Stimulated activated CD4-positive, alpha-beta T cell treated with anti-CD3 and anti-CD28 coated beads, Interleukin-4, amount 100 ng/mL, for 1 hour (primary cell): Measurements from ENCODE around the gene SLC4A7.
"Not testable (repeated sequence)": the region's sequence is repeated elsewhere in the genome, so short reads cannot be mapped to it uniquely, and the experiment has no call there.

ENCODE experiments used
- DNase-seq: peaks from one replicate; pipeline ENCODE4 v3.0.0-alpha.2; 2020

SLC4A7 gene

DNA sequence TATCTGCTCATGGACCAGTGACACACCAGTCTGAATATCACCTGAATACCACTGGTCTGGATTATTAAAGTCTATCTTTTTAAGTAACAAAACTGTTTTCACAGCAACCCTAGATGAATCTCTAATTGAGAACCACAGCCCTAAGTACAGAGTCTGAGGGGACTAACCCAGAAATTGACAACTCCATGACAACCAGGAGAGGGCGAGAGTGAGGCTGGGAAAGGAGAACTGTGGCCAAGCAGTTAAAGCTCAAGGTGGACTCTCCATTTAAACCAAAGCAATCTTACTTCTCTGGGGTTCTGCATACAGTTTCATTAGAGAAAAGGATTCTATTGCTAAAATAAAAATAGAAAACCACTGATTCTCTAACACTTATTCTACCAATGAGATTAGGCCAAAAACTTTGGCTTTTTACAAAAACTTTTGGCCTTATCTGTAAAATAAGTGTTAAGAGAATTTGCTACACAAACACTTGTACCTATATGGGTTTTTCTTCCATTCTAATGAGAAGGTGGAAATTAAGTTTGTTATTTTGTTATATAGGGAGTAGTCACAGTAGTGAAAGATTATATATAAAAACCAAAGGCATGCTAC, 126.4 kb downstream of the SLC4A7 start:
- peak; percentile 33 for DNase-seq

DNA sequence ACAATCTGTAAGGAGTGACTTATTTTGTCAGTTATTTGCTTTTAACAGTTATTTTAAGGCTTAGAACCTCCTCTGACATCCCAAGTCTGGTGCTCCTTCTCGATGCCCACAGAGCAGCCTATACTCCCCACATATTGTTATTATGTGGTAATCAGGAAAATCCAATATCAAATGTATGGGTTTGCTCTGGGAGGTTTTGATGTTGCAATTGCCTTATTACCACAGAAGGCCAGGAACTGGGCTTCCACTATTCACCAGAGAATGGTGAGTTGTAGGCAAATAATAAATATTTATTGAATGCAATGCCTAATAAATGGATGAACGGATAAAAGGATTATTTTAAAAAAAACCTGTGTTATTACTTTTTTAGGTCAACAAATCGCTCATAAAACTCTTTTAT, 127.2 kb downstream of the SLC4A7 start:
- no peak for DNase-seq

DNA sequence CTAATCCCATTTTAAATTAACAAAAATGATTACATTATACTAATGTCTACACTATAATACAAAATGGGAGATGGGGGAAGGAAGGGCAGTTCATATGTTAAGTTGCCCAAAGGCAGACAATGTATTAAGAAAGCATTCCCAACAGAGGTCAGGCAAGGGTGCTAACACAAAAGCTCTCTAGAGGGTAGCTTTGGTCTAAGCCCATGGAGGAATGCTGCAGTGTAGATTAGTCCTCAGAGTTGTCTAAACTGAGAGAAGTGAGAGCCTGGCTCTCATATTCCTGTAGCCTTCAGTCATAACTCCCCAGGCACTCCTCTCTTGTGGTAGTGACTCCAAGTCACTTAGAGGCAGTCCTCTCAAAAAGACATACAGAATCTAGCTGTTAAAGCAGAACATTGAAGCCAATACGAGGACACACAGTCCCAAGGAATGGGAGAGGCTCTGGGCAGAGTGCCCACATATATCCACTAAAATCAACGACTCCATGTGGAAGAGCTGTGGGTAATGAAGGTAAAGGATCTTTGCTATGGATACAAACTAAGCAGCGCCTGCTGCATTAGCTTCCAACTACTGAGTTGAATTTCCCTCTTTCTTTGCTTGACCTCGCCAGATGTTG, 129.5 kb downstream of the SLC4A7 start:
- DNase-seq = no peak

DNA sequence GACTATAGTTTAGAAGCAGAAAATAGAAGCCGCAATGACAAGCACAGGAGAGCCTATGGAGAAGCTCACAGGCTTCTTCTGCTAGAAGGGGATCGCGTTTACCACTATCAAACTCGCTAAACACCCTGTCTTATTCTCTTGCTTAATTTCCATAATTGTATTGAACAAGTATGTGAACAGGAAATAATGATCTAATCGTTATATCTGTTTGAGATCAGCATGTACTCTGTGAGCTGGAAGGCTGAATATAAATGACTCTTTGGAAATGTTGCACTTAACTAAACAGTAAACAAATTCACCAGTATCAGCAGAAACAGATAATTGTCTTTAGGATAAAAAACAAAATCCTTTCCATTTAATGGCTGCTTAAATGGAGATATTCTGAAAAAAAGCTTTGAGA, 130.0 kb downstream of the SLC4A7 start:
- DNase-seq = no peak

DNA sequence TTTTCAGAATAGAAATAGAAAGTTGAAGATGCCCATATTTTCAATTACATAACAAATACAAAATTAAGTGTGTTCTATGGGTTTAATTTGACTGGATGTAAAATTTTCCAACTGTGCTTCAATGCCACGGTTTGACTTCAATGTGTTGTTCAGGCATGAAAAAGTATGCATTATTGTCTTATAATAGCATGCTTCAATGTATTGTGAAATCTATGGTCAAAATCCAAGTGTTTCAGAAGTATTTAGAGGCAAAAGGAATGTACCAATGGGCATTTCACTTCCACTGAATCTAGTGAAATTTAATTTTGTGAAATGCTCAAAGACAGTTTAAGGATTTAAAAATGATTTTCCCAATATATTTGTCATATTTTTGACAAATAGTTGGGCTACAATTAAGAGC, 131.0 kb downstream of the SLC4A7 start:
- DNase-seq = no peak

DNA sequence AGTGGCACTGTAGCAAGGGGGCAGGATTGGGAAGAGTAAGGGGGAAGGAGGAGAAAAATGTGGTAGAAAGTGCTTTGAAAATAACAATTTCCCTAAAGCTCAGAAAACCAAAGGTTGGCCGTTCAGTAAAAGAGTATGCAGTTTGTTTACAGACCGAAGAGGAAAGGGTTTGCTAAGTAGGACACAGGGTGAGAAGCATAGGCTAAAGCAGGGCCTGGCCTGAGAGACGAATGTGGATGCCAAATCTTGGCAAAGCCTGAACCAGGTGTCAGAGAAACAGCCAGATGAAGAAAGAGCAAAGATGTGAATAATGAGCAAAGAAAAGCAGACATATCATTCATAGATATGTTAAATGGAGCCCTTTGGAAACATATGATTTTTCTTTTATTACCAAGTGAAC, 132.1 kb downstream of the SLC4A7 start:
- no peak for DNase-seq

DNA sequence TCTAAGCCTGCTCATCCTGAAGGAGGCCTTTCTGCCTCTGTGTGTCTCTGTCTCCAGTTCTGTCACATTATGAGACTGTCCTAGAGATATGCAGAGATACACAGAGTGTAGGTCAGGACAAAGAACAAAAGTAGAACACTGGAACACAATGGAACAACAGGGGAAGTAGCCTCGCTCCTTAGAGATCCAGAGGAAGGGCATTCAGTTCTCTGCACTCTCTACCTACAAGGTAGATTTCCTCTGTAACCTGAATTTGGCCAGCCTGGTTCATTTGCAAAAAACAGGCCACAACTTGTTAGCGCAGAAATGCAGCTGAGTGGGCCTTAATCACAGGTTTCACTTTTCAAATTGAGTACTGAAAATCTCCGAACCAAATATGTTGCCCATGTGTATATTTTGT, 134.4 kb downstream of the SLC4A7 start:
- DNase-seq = no peak

DNA sequence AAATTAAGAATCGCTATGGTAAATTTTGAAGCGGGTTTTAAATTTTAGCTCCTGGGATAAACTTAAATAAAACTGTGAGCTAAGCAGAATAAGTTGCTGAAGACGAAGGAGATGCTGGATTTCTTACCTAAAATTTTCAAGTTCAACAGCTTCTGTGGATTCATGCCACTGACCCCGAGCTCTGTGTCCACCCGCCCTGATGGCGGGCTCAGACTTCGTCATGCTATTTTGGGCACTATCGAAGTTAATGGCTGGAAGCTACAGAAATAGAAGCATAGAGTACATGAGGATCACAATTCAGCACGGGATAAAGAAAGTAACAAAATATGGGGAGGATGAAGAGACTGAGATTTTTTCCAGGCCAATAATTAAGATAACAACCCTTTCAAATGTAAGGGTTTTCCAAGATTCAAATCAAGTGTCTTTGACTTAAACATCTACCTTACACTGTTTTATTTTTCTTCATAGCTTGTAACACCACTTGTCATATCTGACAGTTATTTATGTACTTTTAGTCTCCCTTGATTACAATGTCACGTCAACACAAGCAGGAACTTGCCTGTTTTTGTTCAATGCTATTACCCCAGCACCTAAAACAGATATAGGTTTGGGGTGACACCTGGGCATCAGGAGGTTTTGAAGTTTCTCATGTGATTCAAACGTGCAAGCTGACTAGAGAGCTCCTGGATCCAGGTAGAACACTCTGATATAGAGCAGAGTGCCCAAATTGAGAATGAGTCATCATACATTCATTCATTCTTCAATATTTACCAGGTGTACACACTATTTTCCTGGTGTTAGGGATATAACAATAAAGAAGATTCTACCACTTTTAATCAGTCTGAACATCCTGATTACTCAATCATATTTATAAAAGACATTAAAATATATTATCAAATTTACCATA, 138.0 kb downstream of the SLC4A7 start:
- no peak for DNase-seq

DNA sequence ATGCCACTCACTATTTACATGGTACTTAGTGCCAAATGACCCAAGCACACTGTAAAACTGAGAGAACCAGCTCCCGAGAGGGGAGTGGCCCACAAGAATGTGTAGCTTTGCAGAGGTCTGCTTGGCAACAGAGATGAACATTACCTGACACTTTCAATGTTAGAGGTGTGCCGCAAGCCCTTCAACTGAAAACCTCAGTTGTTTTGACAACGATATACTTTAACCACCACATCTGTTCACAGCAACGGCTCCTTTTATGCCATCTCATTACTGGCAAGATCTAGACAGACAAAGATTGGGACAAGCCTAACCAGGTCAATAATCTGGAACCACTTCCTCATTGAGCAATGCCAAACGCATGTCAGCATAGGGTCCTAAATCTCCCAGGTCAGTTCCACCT, 138.7 kb downstream of the SLC4A7 start:
- no peak for DNase-seq

DNA sequence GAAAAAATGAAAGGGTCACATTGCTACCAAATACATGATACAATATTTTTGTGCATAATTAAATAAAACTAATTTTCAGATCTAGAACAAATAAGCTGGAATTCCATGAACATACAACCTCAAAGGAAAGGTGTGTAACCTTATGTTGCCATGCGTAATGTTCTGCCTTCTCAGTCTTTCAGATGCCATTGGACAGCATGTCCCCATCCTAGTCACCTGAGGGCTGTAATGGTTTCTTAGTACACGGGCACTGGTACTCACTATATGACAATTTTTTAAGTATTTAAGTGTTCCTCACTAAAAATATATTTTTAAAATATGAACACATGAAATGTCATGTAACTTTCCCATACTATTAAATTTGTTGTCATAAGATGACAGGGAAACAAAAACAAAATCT, 139.1 kb downstream of the SLC4A7 start:
- no peak for DNase-seq

DNA sequence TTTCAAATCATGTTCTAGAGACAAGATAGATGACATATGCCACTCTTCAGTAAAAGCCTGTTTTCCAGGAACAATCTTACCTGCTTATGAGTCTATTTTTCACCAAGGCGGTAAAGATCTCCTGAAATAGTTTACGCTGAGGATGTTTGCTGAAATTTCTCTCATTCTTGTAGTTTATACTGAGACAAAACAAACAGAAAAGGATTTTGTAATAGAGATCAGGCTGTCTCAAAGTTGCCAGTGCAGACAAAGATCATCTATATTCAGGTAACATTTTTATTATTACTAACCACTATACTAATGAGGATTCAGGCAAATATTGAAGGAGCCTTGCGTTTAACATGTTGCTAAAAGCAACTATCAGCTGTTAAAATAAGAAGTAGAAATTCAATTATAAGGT, 140.0 kb downstream of the SLC4A7 start:
- no peak for DNase-seq

DNA sequence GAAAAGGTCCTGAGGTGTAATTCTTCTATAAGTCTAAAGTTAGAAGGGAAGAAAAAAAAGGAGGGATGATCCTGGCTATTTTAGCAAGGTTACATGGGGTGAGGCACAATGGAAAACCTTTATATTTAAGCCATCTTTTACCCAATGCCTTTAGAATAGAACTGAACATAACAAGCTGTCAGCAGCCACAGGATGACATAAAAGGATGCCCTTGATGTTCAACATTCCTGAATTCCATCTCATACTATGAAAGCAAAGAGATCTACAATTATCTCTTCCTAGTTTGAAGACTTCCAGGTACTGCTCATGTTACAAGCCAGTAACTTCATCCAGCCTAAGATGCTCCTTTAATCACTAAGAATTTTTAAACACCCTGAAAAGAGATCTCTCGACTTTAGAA, 141.9 kb downstream of the SLC4A7 start:
- no peak for DNase-seq

DNA sequence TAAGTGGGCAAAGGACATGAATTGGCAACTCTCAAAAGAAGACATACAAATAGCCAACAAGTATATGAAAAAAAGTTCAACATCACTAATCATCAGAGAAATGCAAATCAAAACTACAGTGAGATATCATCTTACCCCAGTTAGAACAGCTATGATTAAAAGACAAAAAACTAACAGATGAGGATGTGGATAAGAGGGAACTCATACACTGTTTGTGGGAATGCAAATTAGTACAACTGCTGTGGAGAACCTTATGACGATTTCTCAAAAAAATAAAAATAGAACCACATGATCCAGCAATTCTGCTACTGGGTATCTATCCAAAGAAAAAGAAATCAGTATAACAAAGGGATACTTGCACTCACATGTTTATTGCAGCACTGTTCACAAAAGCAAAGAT, 143.7 kb downstream of the SLC4A7 start:
- DNase-seq = no peak

DNA sequence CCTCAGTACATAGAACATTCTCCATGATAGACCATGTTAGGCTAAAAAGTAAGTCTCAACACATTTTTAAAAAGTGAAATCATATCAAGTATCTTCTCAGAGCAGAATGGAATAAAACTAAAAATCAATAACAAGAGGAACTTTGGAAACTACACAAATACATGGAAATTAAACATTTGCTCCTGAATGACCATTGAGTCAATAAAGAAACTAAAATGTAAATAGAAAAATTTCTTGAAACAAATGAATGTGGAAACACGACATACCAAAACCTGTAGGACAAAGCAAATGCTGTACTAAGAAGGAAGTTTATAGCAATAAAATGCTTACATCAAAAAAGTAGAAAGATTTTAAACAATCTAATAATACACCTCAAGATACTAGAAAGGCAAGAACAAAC, 148.6 kb downstream of the SLC4A7 start:
- no peak for DNase-seq

DNA sequence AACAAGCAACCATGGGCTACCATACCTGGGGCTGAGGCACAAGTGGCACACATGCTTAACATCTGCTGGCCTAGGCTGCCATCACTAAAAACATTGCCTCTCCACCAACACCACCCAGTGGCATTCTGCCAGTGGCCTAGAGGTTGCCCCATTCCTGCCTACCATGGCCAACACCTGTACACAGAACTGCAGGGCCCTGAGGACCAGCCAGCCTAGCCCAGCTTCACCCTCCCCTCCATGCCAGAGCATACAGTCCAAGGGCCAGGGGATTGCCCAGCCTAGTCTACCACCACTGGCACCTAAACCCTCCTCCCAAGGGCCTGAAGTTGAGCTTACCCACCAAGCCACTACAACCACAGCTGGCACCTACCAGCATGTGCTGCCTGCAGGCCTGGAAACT, 150.3 kb downstream of the SLC4A7 start:
- DNase-seq = no peak

DNA sequence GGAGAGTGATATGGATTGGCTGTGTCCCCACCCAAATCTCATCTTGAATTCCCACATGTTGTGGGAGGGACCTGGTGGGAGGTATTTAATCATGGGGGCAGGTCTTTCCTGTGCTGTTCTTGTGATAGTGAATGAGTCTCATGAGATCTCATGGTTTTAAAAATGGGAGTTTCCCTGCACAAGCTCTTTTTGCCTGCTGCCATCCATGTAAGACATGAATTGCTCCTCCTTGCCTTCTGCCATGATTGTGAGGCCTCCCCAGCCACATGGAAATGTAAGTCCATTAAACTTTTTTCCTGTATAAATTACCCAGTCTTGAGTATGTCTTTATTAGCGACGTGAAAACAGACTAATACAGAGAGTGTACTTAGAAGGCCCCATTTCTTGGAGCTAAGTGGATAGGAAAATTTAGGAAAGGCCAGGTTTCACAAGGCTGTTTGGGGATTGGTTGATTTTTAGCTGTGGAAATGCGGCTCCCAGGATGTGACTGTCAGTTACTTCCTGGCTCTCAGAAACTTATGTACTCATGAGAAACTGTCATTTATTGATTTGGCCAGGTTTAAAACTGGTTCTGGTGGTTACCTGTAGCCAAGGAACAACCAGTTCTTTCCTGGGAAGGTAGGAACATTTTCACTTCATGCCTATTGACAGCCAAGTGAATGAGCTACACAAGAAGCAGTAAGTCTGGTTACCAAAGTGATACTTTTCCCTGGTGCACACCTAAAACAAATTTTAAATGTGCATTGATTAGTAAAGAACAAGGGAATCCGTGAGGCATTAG, 155.0 kb downstream of the SLC4A7 start:
- not testable (repeated sequence) for DNase-seq

DNA sequence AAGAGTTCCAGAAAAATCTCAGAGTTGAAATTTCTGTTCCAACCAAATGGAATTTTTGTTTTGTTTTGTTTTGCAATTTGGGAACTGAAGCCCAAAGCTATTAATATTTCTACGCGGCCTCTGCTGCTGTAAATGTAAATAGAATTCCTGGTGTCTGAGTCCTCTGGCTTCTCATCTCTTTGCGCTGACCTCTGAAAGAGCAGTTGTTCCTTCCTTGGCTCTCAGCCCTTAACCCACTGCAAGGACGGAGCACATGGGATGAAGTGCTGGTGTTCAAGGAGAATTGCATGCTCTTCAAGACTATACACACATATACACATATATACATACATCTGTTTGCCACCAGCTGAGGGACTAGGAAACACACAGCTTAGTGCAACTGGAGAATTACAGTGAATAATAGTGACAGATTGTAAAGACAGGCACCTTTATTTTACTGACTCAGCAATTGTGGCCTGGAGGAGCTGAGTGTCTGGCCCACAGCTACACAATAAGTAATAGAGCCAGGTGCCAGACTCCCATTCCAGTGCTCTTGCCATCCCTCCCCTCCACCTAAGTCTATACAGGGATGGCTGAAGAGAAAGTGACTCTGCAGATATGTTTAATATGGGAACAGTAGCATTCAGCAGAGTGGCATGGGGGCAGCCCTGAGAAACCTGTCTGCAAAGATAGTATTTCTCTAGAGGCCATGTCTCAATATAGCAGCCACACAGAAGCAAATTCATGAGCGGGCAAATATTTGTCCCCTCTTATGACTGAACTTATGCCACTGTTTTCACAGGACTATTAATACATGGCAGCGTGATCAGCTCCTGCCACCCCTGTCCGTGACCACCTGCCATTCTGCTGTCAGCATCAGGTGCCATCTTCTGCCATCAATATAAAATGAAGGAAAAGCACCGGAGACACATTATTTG, 157.3 kb downstream of the SLC4A7 start:
- no peak for DNase-seq

DNA sequence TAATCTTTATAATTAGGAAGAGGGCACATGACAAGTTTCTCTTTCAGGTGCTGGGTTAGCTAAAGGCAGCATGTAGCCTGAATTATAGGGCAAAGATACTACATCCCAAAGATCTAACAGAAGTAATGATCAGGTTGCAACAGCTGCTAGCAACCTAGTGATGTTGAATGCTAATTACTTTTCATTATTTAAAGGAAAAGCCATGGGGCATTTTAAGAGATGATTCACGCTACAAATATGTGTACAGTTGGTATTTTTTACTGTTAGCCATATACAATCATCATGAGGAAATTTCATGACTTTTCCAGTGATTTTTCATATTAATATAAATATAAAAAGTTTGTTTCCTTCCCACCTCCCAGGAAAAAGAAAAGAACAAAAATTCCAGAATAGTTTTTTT, 158.0 kb downstream of the SLC4A7 start:
- DNase-seq = no peak

DNA sequence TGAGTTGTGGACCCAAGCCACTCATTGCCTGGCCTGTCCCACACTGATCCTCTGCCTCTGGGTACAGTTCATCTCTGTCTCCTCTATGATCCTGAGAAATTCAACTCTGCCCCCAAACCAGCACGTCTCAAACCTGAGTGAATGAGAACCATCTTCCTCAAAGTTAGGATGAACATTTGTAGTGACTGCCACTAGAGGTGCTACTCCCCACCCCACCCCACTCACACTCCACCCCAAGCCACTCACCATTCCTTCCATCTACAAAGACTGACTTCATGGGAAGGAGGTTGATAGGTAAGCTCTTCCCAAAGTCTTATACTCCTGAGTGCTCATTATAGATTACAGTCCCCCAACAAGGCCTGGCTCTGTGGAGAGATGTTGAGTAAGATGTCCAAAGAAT, 158.8 kb downstream of the SLC4A7 start:
- no peak for DNase-seq

DNA sequence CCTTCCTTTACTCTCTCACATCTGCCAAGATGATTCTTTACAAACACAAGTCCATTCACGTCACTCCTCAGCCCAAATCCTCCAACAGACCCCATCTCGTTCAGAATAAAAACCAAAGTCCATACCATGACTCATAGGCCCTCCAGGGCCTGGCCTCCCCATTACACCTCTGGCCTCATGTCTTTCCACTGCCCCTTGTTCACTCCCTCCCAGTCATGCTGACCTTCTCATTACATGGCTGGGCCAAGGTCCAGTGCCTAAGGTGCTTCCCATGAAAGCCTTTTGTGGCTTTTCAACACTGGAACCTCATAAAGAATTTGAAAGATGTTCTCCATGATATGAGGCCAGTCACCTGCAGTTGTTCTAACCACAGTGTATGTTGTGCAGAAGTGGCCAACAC, 159.5 kb downstream of the SLC4A7 start:
- DNase-seq = no peak

DNA sequence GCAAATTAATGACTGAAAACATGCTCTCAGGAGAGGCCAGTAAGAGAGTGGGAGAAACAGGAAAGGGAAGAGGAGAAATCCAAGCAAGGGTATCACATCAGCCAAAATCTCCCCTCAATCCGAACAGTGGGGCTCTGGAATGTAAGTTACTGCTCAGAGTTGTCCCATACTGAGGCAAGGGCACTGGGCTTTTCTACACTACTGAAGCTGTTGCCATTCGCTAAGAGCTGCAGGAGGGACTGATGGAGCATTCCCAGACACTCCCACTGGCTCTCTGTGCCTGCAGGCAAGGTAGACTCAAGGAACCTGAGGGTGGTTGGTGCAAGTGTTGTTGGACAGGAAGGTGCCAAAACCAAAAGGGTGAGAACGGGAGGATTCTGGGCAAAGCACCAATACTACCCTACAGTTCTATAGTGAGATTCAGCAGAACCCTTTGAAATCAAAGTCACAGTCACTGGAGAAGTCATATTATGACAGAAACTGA, 161.1 kb downstream of the SLC4A7 start:
- DNase-seq = no peak
